ENCODE results near the gene IRX4. TPM values are rescaled to one million over a fixed set of nuclear protein-coding genes. Genes with fewer than 3 reads are reported as not detected.

Gene IRX4
- polyA plus RNA-seq, 1 experiment: not detected

GRCh38 chr5:1857256-1857600 is 25.5 kb downstream of the IRX4 start:
- POLR2A ChIA-PET: no interaction called here
- H3K4me3 ChIP-seq (ENCODE audit: low read depth, low read length): no peak overlapping the region
- CTCF ChIA-PET: no interaction called here
- H3K27ac ChIP-seq (ENCODE audit: low read depth, low read length): no peak overlapping the region
- H3K9me3 ChIP-seq (ENCODE audit: control insufficient read depth, insufficient read depth, low read length): peaks cover 12% of the 10 kb centered on the region; the same call in 1 of the 2 replicates
- no peak for DNase-seq (ENCODE audit: low read depth, low spot score)
- peaks cover 38% of the 10 kb centered on the region for H3K27me3 ChIP-seq (ENCODE audit: control insufficient read depth, insufficient read depth, low read length)
- no peak for TF ChIP-seq CTCF (IDR thresholded peaks at IDR 0.05; ENCODE audit: low read depth, low read length)

- peaks cover 41% of the 10 kb centered on the region for H3K27me3 ChIP-seq (ENCODE audit: control insufficient read depth, insufficient read depth, low read length)
- no peak for TF ChIP-seq CTCF (IDR thresholded peaks at IDR 0.05; ENCODE audit: low read depth, low read length)
- H3K4me3 ChIP-seq (ENCODE audit: low read depth, low read length): peak overlapping the region; percentile 32; the same call in 1 of the 2 replicates
- ChIA-PET CTCF (no interaction called here), POLR2A (no interaction called here)
- no peak for DNase-seq (ENCODE audit: low read depth, low spot score)
- H3K27ac ChIP-seq (ENCODE audit: low read depth, low read length): no peak overlapping the region
- peaks cover 12% of the 10 kb centered on the region; the same call in 1 of the 2 replicates for H3K9me3 ChIP-seq (ENCODE audit: control insufficient read depth, insufficient read depth, low read length)
Measured at GRCh38 chr5:1856596-1857255, 26.0 kb downstream of the IRX4 start.

GRCh38 chr5:1855596-1855995 is 27.1 kb downstream of the IRX4 start:
- peaks cover 12% of the 10 kb centered on the region; the same call in 1 of the 2 replicates for H3K9me3 ChIP-seq (ENCODE audit: control insufficient read depth, insufficient read depth, low read length)
- H3K27ac ChIP-seq (ENCODE audit: low read depth, low read length): no peak overlapping the region
- CTCF ChIA-PET: no interaction called here
- H3K27me3 ChIP-seq (ENCODE audit: control insufficient read depth, insufficient read depth, low read length): peaks cover 49% of the 10 kb centered on the region
- TF ChIP-seq CTCF (IDR thresholded peaks at IDR 0.05; ENCODE audit: low read depth, low read length): no peak
- no peak overlapping the region for H3K4me3 ChIP-seq (ENCODE audit: low read depth, low read length)
- POLR2A ChIA-PET: no interaction called here
- DNase-seq (ENCODE audit: low read depth, low spot score): no peak

- ChIA-PET CTCF (no interaction called here), POLR2A (no interaction called here)
- no peak overlapping the region for H3K27ac ChIP-seq (ENCODE audit: low read depth, low read length)
- H3K9me3 ChIP-seq (ENCODE audit: control insufficient read depth, insufficient read depth, low read length): peaks cover 12% of the 10 kb centered on the region; the same call in 1 of the 2 replicates
- no peak for DNase-seq (ENCODE audit: low read depth, low spot score)
- H3K4me3 ChIP-seq (ENCODE audit: low read depth, low read length): no peak overlapping the region
- peaks cover 55% of the 10 kb centered on the region for H3K27me3 ChIP-seq (ENCODE audit: control insufficient read depth, insufficient read depth, low read length)
- no peak for TF ChIP-seq CTCF (IDR thresholded peaks at IDR 0.05; ENCODE audit: low read depth, low read length)
Measured at GRCh38 chr5:1855075-1855474, 27.6 kb downstream of the IRX4 start.

- H3K27me3 ChIP-seq (ENCODE audit: control insufficient read depth, insufficient read depth, low read length): peaks cover 64% of the 10 kb centered on the region
- ChIA-PET POLR2A (no interaction called here), CTCF (no interaction called here)
- no peak overlapping the region for H3K27ac ChIP-seq (ENCODE audit: low read depth, low read length)
- H3K9me3 ChIP-seq (ENCODE audit: control insufficient read depth, insufficient read depth, low read length): peaks cover 11% of the 10 kb centered on the region; the same call in 1 of the 2 replicates
- TF ChIP-seq CTCF (IDR thresholded peaks at IDR 0.05; ENCODE audit: low read depth, low read length): no peak
- no peak overlapping the region for H3K4me3 ChIP-seq (ENCODE audit: low read depth, low read length)
- DNase-seq (ENCODE audit: low read depth, low spot score): no peak
Measured at GRCh38 chr5:1853531-1853930, 29.2 kb downstream of the IRX4 start.
